GM23338 (cell line): ENCODE data around the gene XPR1. TPM values are rescaled to one million over a fixed set of nuclear protein-coding genes. Genes with fewer than 3 reads are reported as not detected.

Experiments
- ATAC-seq: fragments of 200-7000 bp; cut with Tn5 transposase; 3 replicates; pipeline ENCODE4 v1.9.1; 2020
- DNase-seq: peaks from one replicate; pipeline ENCODE4 v3.0.0-alpha.2; 2015; ENCODE audit warnings: low spot score
- H2AFZ ChIP-seq: fragments of 200-600 bp; sonication (generic); 2 replicates; pipeline ENCODE4 v1.8.0; 2016; ENCODE audit warnings: antibody characterized with exemption, mild to moderate bottlenecking, moderate library complexity
- H3F3A ChIP-seq: fragments of 200-600 bp; sonication (generic); replicated peaks from 2 replicates; pipeline ENCODE4 v1.8.0; 2017; ENCODE audit warnings: antibody characterized with exemption, mixed run types, low read depth
- H3K27ac ChIP-seq: fragments of 200-600 bp; sonication (generic); 2 replicates; pipeline ENCODE4 v1.6.1; 2016; ENCODE audit warnings: low read depth
- H3K27me3 ChIP-seq: fragments of 200-600 bp; sonication (generic); 2 replicates; pipeline ENCODE4 v1.8.0; 2016; ENCODE audit warnings: mild to moderate bottlenecking, mixed run types, moderate library complexity; ENCODE audit not compliant: insufficient read depth
- H3K36me3 ChIP-seq: fragments of 200-600 bp; sonication (generic); 2 replicates; pipeline ENCODE4 v1.8.0; 2016; ENCODE audit warnings: mild to moderate bottlenecking; ENCODE audit not compliant: insufficient read depth
- H3K4me1 ChIP-seq: fragments of 200-600 bp; sonication (generic); 2 replicates; pipeline ENCODE4 v1.8.0; 2016; ENCODE audit warnings: mild to moderate bottlenecking, moderate library complexity; ENCODE audit not compliant: insufficient read depth
- H3K4me2 ChIP-seq: fragments of 200-600 bp; sonication (generic); 2 replicates; pipeline ENCODE4 v1.7.1; 2017; ENCODE audit warnings: mixed run types
- H3K4me3 ChIP-seq: fragments of 200-600 bp; sonication (generic); 2 replicates; pipeline ENCODE4 v1.6.1; 2016; ENCODE audit warnings: mixed run types
- H3K79me2 ChIP-seq: fragments of 200-600 bp; sonication (generic); replicated peaks from 2 replicates; pipeline ENCODE4 v1.8.0; 2017; ENCODE audit warnings: mild to moderate bottlenecking; ENCODE audit not compliant: insufficient read depth
- H3K9me2 ChIP-seq: fragments of 200-600 bp; sonication (generic); 2 replicates; pipeline ENCODE4 v1.8.0; 2017; ENCODE audit not compliant: insufficient read depth
- H4K20me1 ChIP-seq: fragments of 200-600 bp; sonication (generic); replicated peaks from 2 replicates; pipeline ENCODE4 v1.8.0; 2017; ENCODE audit warnings: mild to moderate bottlenecking; ENCODE audit not compliant: insufficient read depth
- H3K27ac Mint-ChIP-seq: 2 replicates; pipeline ENCODE4 v1.8.0; 2020; ENCODE audit warnings: inconsistent platforms, mild to moderate bottlenecking, moderate library complexity, mixed read lengths
- H3K27me3 Mint-ChIP-seq: 3 replicates; pipeline ENCODE4 v1.8.0; 2022; ENCODE audit warnings: low read depth, mild to moderate bottlenecking, moderate library complexity, mixed read lengths, inconsistent platforms; ENCODE audit not compliant: insufficient read depth, poor library complexity
- H3K36me3 Mint-ChIP-seq: 3 replicates; pipeline ENCODE4 v1.8.0; 2021; ENCODE audit warnings: low read depth, mild to moderate bottlenecking, inconsistent platforms, moderate library complexity, mixed read lengths
- H3K4me1 Mint-ChIP-seq: 3 replicates; pipeline ENCODE4 v1.8.0; 2020; ENCODE audit warnings: mild to moderate bottlenecking, inconsistent platforms, mixed read lengths
- H3K4me3 Mint-ChIP-seq: 3 replicates; pipeline ENCODE4 v1.8.0; 2021; ENCODE audit warnings: moderate library complexity, mild to moderate bottlenecking, inconsistent platforms, mixed read lengths
- H3K9me3 Mint-ChIP-seq: 3 replicates; pipeline ENCODE4 v1.8.0; 2020; ENCODE audit warnings: moderate library complexity, mild to moderate bottlenecking, inconsistent platforms, mixed read lengths
- CREB1 ChIP-seq: fragments of 250-450 bp; sonication (Bioruptor Pico); IDR thresholded peaks from 2 replicates; pipeline ENCODE4 v1.5.0; 2020; ENCODE audit warnings: low read depth, mild to moderate bottlenecking, moderate library complexity
- CTCF ChIP-seq, 2 experiments: fragments of 200-600 bp in 1 of 2; sonication (generic) in 1 of 2; conservative IDR thresholded peaks; 2 replicates each; pipeline versions ENCODE4 v1.5.1 to v1.6.1; 2016 to 2017; ENCODE audit warnings: antibody characterized with exemption in 2 of 2, low read depth in 2 of 2, mild to moderate bottlenecking in 2 of 2, moderate library complexity in 1 of 2
- EZH2 ChIP-seq: fragments of 200-600 bp; sonication (generic); IDR thresholded peaks from one replicate; pipeline ENCODE4 v1.8.0; 2017; ENCODE audit warnings: antibody characterized with exemption, mild to moderate bottlenecking, low read depth; ENCODE audit not compliant: unreplicated experiment
- NANOG ChIP-seq: IDR thresholded peaks from 2 replicates; pipeline ENCODE4 v1.6.1; 2016; ENCODE audit warnings: antibody characterized with exemption, borderline replicate concordance
- POLR2AphosphoS5 ChIP-seq: IDR thresholded peaks from 2 replicates; pipeline ENCODE4 v1.6.1; 2016; ENCODE audit warnings: antibody characterized with exemption, low read depth
- ZNF114 ChIP-seq: fragments of 250-450 bp; sonication (Bioruptor Pico); IDR thresholded peaks from 2 replicates; pipeline ENCODE4 v1.5.0; 2020; ENCODE audit warnings: mild to moderate bottlenecking, moderate library complexity
- ZNF331 ChIP-seq: fragments of 250-450 bp; sonication (Bioruptor Pico); IDR thresholded peaks from 2 replicates; pipeline ENCODE4 v1.5.0; 2020; ENCODE audit warnings: low read depth, mild to moderate bottlenecking, moderate library complexity
- ZNF462 ChIP-seq: fragments of 250-450 bp; sonication (Bioruptor Pico); IDR thresholded peaks from 2 replicates; pipeline ENCODE4 v1.5.0; 2020; ENCODE audit warnings: mild to moderate bottlenecking, moderate library complexity
- polyA plus RNA-seq: library from polyadenylated mRNA; unstranded; fragments of >200 nt; fragmentation: Nextera tagmentation; extraction: Ambion mirVana; gene quantifications from 2 replicates; pipeline ENCODE4 v1.2.1, GENCODE V29; 2016
- total RNA-seq: library from RNA; depleted of rRNA; stranded (reverse); fragments of >200 nt; shearing (Covaris generic); gene quantifications from 2 replicates; pipeline ENCODE4 v1.2.3, GENCODE V29; 2014
- TF ChIP-seq, protein P1 (sequence below): IDR thresholded peaks from 2 replicates; pipeline ENCODE4 v1.6.1; 2016; ENCODE audit warnings: antibody characterized with exemption

Gene XPR1
- total and polyA plus RNA-seq, 2 experiments from 2014 or later, result 9.3 to 38.1 TPM

DNA sequence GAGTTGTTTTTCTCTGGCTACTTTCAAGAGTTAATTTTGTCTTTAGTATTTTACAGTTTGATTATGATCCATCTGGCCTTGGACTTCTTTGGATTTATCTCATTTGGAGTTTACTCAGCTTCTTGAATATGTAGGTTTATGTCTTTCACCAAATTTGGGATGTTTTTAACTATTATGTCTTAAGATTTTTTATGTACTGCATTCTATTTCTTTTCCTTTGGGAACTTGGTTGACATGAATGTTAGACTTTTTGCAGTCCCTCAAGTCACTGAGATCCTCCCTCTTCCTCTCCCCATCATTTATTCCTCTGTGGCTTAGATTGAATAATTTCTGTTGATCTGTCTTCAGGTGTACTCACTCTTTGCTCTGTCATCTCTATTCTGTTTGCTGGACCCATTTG is 112.0 kb downstream of the XPR1 start (continued):
- TF ChIP-seq ZNF462, result no peak
- TF ChIP-seq EZH2, result no peak

- Mint-ChIP-seq H3K4me3 (no peak overlapping the region), H3K4me1 (peaks cover 6% of the 10 kb centered on the region; the same call in 1 of the 3 replicates), H3K9me3 (no peaks in the 10 kb centered on the region), H3K27me3 (no peaks in the 10 kb centered on the region), H3K27ac (no peak overlapping the region), H3K36me3 (no peaks in the 10 kb centered on the region; the same call in 2 of the 3 replicates)
- H3K36me3 ChIP-seq, result no peaks in the 10 kb centered on the region
- ATAC-seq, result no peak
- DNase-seq, result no peak
- H3K9me2 ChIP-seq, result no peaks in the 10 kb centered on the region
- H3K79me2 ChIP-seq, result peaks cover 10% of the 10 kb centered on the region
- H3K4me3 ChIP-seq, result no peak overlapping the region
- H3K27me3 ChIP-seq, result no peaks in the 10 kb centered on the region
- no peak overlapping the region for H3K27ac ChIP-seq
- H2AFZ ChIP-seq, result no peak overlapping the region
- no peaks in the 10 kb centered on the region for H3F3A ChIP-seq
- peaks cover 11% of the 10 kb centered on the region for H3K4me1 ChIP-seq
- H4K20me1 ChIP-seq, result no peaks in the 10 kb centered on the region
- H3K4me2 ChIP-seq, result no peak overlapping the region
- TF ChIP-seq CTCF (conservative IDR thresholded peaks at IDR 0.05; ENCODE audit: low read depth in 2 of 2) (no peak), CREB1 (CRISPR knock-in tag) (no peak), POLR2AphosphoS5 (no peak), ZNF331 (CRISPR knock-in tag) (no peak), ZNF114 (CRISPR knock-in tag) (no peak), NANOG (no peak), EZH2 (no peak)
- TF ChIP-seq, protein P1, sequence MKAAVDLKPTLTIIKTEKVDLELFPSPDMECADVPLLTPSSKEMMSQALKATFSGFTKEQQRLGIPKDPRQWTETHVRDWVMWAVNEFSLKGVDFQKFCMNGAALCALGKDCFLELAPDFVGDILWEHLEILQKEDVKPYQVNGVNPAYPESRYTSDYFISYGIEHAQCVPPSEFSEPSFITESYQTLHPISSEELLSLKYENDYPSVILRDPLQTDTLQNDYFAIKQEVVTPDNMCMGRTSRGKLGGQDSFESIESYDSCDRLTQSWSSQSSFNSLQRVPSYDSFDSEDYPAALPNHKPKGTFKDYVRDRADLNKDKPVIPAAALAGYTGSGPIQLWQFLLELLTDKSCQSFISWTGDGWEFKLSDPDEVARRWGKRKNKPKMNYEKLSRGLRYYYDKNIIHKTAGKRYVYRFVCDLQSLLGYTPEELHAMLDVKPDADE, result no peak
Measured at GRCh38 chr1:180745098-180745497, 113.3 kb downstream of the XPR1 start.
